GM23338 (cell line): ENCODE data around the gene ADAMTS18. TPM values are rescaled to one million over a fixed set of nuclear protein-coding genes. Genes with fewer than 3 reads are reported as not detected.

ENCODE experiments used
- ATAC-seq: fragments of 200-7000 bp; cut with Tn5 transposase; 3 replicates; pipeline ENCODE4 v1.9.1; 2020
- DNase-seq: peaks from one replicate; pipeline ENCODE4 v3.0.0-alpha.2; 2015; ENCODE audit warnings: low spot score
- H2AFZ ChIP-seq: fragments of 200-600 bp; sonication (generic); 2 replicates; pipeline ENCODE4 v1.8.0; 2016; ENCODE audit warnings: antibody characterized with exemption, mild to moderate bottlenecking, moderate library complexity
- H3F3A ChIP-seq: fragments of 200-600 bp; sonication (generic); replicated peaks from 2 replicates; pipeline ENCODE4 v1.8.0; 2017; ENCODE audit warnings: antibody characterized with exemption, mixed run types, low read depth
- H3K27ac ChIP-seq: fragments of 200-600 bp; sonication (generic); 2 replicates; pipeline ENCODE4 v1.6.1; 2016; ENCODE audit warnings: low read depth
- H3K27me3 ChIP-seq: fragments of 200-600 bp; sonication (generic); 2 replicates; pipeline ENCODE4 v1.8.0; 2016; ENCODE audit warnings: mild to moderate bottlenecking, mixed run types, moderate library complexity; ENCODE audit not compliant: insufficient read depth
- H3K36me3 ChIP-seq: fragments of 200-600 bp; sonication (generic); 2 replicates; pipeline ENCODE4 v1.8.0; 2016; ENCODE audit warnings: mild to moderate bottlenecking; ENCODE audit not compliant: insufficient read depth
- H3K4me1 ChIP-seq: fragments of 200-600 bp; sonication (generic); 2 replicates; pipeline ENCODE4 v1.8.0; 2016; ENCODE audit warnings: mild to moderate bottlenecking, moderate library complexity; ENCODE audit not compliant: insufficient read depth
- H3K4me2 ChIP-seq: fragments of 200-600 bp; sonication (generic); 2 replicates; pipeline ENCODE4 v1.7.1; 2017; ENCODE audit warnings: mixed run types
- H3K4me3 ChIP-seq: fragments of 200-600 bp; sonication (generic); 2 replicates; pipeline ENCODE4 v1.6.1; 2016; ENCODE audit warnings: mixed run types
- H3K79me2 ChIP-seq: fragments of 200-600 bp; sonication (generic); replicated peaks from 2 replicates; pipeline ENCODE4 v1.8.0; 2017; ENCODE audit warnings: mild to moderate bottlenecking; ENCODE audit not compliant: insufficient read depth
- H3K9me2 ChIP-seq: fragments of 200-600 bp; sonication (generic); 2 replicates; pipeline ENCODE4 v1.8.0; 2017; ENCODE audit not compliant: insufficient read depth
- H4K20me1 ChIP-seq: fragments of 200-600 bp; sonication (generic); replicated peaks from 2 replicates; pipeline ENCODE4 v1.8.0; 2017; ENCODE audit warnings: mild to moderate bottlenecking; ENCODE audit not compliant: insufficient read depth
- H3K27ac Mint-ChIP-seq: 2 replicates; pipeline ENCODE4 v1.8.0; 2020; ENCODE audit warnings: inconsistent platforms, mild to moderate bottlenecking, moderate library complexity, mixed read lengths
- H3K27me3 Mint-ChIP-seq: 3 replicates; pipeline ENCODE4 v1.8.0; 2022; ENCODE audit warnings: low read depth, mild to moderate bottlenecking, moderate library complexity, mixed read lengths, inconsistent platforms; ENCODE audit not compliant: insufficient read depth, poor library complexity
- H3K36me3 Mint-ChIP-seq: 3 replicates; pipeline ENCODE4 v1.8.0; 2021; ENCODE audit warnings: low read depth, mild to moderate bottlenecking, inconsistent platforms, moderate library complexity, mixed read lengths
- H3K4me1 Mint-ChIP-seq: 3 replicates; pipeline ENCODE4 v1.8.0; 2020; ENCODE audit warnings: mild to moderate bottlenecking, inconsistent platforms, mixed read lengths
- H3K4me3 Mint-ChIP-seq: 3 replicates; pipeline ENCODE4 v1.8.0; 2021; ENCODE audit warnings: moderate library complexity, mild to moderate bottlenecking, inconsistent platforms, mixed read lengths
- H3K9me3 Mint-ChIP-seq: 3 replicates; pipeline ENCODE4 v1.8.0; 2020; ENCODE audit warnings: moderate library complexity, mild to moderate bottlenecking, inconsistent platforms, mixed read lengths
- CREB1 ChIP-seq: fragments of 250-450 bp; sonication (Bioruptor Pico); IDR thresholded peaks from 2 replicates; pipeline ENCODE4 v1.5.0; 2020; ENCODE audit warnings: low read depth, mild to moderate bottlenecking, moderate library complexity
- EZH2 ChIP-seq: fragments of 200-600 bp; sonication (generic); IDR thresholded peaks from one replicate; pipeline ENCODE4 v1.8.0; 2017; ENCODE audit warnings: antibody characterized with exemption, mild to moderate bottlenecking, low read depth; ENCODE audit not compliant: unreplicated experiment
- EZH2phosphoT487 ChIP-seq: fragments of 200-600 bp; sonication (generic); IDR thresholded peaks from one replicate; pipeline ENCODE4 v1.8.1; 2018; ENCODE audit warnings: antibody characterized with exemption; ENCODE audit not compliant: unreplicated experiment
- JUNB ChIP-seq: IDR thresholded peaks from one replicate; pipeline ENCODE4 v1.6.1; 2016; ENCODE audit warnings: antibody characterized with exemption; ENCODE audit not compliant: unreplicated experiment
- POLR2AphosphoS5 ChIP-seq: IDR thresholded peaks from 2 replicates; pipeline ENCODE4 v1.6.1; 2016; ENCODE audit warnings: antibody characterized with exemption, low read depth
- STAT1 ChIP-seq: IDR thresholded peaks from one replicate; pipeline ENCODE4 v1.6.1; 2016; ENCODE audit warnings: antibody characterized with exemption; ENCODE audit not compliant: unreplicated experiment
- ZNF331 ChIP-seq: fragments of 250-450 bp; sonication (Bioruptor Pico); IDR thresholded peaks from 2 replicates; pipeline ENCODE4 v1.5.0; 2020; ENCODE audit warnings: low read depth, mild to moderate bottlenecking, moderate library complexity
- polyA plus RNA-seq: library from polyadenylated mRNA; unstranded; fragments of >200 nt; fragmentation: Nextera tagmentation; extraction: Ambion mirVana; gene quantifications from 2 replicates; pipeline ENCODE4 v1.2.1, GENCODE V29; 2016
- total RNA-seq: library from RNA; depleted of rRNA; stranded (reverse); fragments of >200 nt; shearing (Covaris generic); gene quantifications from 2 replicates; pipeline ENCODE4 v1.2.3, GENCODE V29; 2014
- TF ChIP-seq, protein P1 (sequence below), 2 experiments: fragments of 200-600 bp in 1 of 2; sonication (generic) in 1 of 2; conservative IDR thresholded peaks; 2 replicates each; pipeline versions ENCODE4 v1.5.1 to v1.6.1; 2016 to 2017; ENCODE audit warnings: antibody characterized with exemption in 2 of 2, low read depth in 2 of 2, mild to moderate bottlenecking in 2 of 2, moderate library complexity in 1 of 2
- TF ChIP-seq, protein P2 (sequence below): IDR thresholded peaks from one replicate; pipeline ENCODE4 v1.6.1; 2018; ENCODE audit warnings: antibody characterized with exemption; ENCODE audit not compliant: unreplicated experiment
- TF ChIP-seq, protein P3 (sequence below): IDR thresholded peaks from 2 replicates; pipeline ENCODE4 v1.6.1; 2016; ENCODE audit warnings: antibody characterized with exemption

Gene ADAMTS18
- total and polyA plus RNA-seq, 2 experiments from 2014 or later, result 0.15 to 0.90 TPM

DNA sequence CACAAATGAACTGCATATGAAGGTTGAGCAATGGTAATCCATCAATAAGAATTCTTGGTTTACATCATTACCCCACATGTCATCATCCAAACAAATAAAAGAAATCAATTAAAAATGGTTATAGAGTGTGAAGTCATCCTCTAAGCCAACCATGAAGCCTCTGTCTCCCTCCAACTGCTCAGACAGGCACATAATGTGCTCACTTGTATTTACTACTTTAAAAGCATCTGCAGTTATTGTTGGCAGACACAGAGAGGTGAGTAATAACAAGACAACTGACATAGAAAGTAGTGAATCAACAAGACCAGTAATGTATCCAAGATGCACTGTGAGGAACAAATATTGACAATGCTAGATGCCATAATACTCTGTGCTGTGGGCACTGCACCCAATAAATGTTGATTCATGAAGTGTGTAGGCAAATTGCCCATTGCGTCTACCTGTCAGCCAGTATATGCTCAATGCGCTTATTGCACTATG lies 20.0 kb downstream of the ADAMTS18 start:
- no peak overlapping the region for H3K27ac ChIP-seq
- H3K4me3 ChIP-seq, result no peak overlapping the region
- H3K4me3 Mint-ChIP-seq, result no peak overlapping the region
- H2AFZ ChIP-seq, result no peak overlapping the region
- H3K9me2 ChIP-seq, result peaks cover 10% of the 10 kb centered on the region; the same call in 1 of the 2 replicates
- no peaks in the 10 kb centered on the region for H3K4me1 ChIP-seq
- TF ChIP-seq POLR2AphosphoS5, result no peak
- TF ChIP-seq, protein P1, sequence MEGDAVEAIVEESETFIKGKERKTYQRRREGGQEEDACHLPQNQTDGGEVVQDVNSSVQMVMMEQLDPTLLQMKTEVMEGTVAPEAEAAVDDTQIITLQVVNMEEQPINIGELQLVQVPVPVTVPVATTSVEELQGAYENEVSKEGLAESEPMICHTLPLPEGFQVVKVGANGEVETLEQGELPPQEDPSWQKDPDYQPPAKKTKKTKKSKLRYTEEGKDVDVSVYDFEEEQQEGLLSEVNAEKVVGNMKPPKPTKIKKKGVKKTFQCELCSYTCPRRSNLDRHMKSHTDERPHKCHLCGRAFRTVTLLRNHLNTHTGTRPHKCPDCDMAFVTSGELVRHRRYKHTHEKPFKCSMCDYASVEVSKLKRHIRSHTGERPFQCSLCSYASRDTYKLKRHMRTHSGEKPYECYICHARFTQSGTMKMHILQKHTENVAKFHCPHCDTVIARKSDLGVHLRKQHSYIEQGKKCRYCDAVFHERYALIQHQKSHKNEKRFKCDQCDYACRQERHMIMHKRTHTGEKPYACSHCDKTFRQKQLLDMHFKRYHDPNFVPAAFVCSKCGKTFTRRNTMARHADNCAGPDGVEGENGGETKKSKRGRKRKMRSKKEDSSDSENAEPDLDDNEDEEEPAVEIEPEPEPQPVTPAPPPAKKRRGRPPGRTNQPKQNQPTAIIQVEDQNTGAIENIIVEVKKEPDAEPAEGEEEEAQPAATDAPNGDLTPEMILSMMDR (conservative IDR thresholded peaks at IDR 0.05; ENCODE audit: low read depth in 2 of 2), result no peak
- no peak for TF ChIP-seq STAT1
- TF ChIP-seq EZH2, result no peak
- TF ChIP-seq, protein P2, sequence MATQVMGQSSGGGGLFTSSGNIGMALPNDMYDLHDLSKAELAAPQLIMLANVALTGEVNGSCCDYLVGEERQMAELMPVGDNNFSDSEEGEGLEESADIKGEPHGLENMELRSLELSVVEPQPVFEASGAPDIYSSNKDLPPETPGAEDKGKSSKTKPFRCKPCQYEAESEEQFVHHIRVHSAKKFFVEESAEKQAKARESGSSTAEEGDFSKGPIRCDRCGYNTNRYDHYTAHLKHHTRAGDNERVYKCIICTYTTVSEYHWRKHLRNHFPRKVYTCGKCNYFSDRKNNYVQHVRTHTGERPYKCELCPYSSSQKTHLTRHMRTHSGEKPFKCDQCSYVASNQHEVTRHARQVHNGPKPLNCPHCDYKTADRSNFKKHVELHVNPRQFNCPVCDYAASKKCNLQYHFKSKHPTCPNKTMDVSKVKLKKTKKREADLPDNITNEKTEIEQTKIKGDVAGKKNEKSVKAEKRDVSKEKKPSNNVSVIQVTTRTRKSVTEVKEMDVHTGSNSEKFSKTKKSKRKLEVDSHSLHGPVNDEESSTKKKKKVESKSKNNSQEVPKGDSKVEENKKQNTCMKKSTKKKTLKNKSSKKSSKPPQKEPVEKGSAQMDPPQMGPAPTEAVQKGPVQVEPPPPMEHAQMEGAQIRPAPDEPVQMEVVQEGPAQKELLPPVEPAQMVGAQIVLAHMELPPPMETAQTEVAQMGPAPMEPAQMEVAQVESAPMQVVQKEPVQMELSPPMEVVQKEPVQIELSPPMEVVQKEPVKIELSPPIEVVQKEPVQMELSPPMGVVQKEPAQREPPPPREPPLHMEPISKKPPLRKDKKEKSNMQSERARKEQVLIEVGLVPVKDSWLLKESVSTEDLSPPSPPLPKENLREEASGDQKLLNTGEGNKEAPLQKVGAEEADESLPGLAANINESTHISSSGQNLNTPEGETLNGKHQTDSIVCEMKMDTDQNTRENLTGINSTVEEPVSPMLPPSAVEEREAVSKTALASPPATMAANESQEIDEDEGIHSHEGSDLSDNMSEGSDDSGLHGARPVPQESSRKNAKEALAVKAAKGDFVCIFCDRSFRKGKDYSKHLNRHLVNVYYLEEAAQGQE, result no peak
- no peak for ATAC-seq
- H3K4me2 ChIP-seq, result no peak overlapping the region
- no peak overlapping the region for H3K27ac Mint-ChIP-seq
- H3K36me3 Mint-ChIP-seq, result no peaks in the 10 kb centered on the region
- H3K36me3 ChIP-seq, result no peaks in the 10 kb centered on the region
- no peaks in the 10 kb centered on the region; the same call in 2 of the 3 replicates for H3K4me1 Mint-ChIP-seq
- H3K9me3 Mint-ChIP-seq, result no peaks in the 10 kb centered on the region
- H4K20me1 ChIP-seq, result no peaks in the 10 kb centered on the region
- no peaks in the 10 kb centered on the region for H3F3A ChIP-seq
- H3K27me3 ChIP-seq, result no peaks in the 10 kb centered on the region
- DNase-seq, result no peak
- no peaks in the 10 kb centered on the region for H3K27me3 Mint-ChIP-seq
- no peaks in the 10 kb centered on the region for H3K79me2 ChIP-seq

DNA sequence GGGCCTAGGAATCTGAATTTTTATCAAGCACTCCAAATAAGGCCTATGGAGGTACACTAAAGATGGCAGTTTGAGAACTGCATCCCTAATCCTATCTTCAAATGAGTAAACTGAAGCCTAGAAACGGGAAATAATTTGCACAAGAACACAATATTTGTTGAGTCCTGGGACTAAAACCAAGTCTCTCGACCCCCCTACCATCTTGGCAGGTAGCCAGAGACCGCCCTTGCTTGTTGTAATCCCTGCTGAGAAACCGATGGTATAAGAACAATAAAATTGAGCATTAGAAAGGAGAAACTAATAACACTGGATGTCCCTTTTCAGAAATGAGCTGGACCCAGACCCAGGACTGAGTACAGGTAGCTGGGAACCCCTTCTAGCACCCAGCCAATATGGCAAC lies 24.4 kb downstream of the ADAMTS18 start:
- Mint-ChIP-seq H3K9me3 (no peaks in the 10 kb centered on the region; the same call in 2 of the 3 replicates), H3K27ac (no peak overlapping the region), H3K4me1 (no peaks in the 10 kb centered on the region), H3K4me3 (no peak overlapping the region), H3K36me3 (no peaks in the 10 kb centered on the region; the same call in 2 of the 3 replicates), H3K27me3 (no peaks in the 10 kb centered on the region)
- H3F3A ChIP-seq, result no peaks in the 10 kb centered on the region
- no peak overlapping the region for H3K4me2 ChIP-seq
- ATAC-seq (no peak), DNase-seq (no peak)
- H3K27ac ChIP-seq, result no peak overlapping the region
- H2AFZ ChIP-seq, result no peak overlapping the region
- no peaks in the 10 kb centered on the region for H3K27me3 ChIP-seq
- peaks cover 10% of the 10 kb centered on the region; the same call in 1 of the 2 replicates for H3K9me2 ChIP-seq
- no peak overlapping the region for H3K4me3 ChIP-seq
- H3K79me2 ChIP-seq, result no peaks in the 10 kb centered on the region
- no peaks in the 10 kb centered on the region for H3K36me3 ChIP-seq
- H3K4me1 ChIP-seq, result no peaks in the 10 kb centered on the region
- H4K20me1 ChIP-seq, result no peaks in the 10 kb centered on the region
- no peak for TF ChIP-seq POLR2AphosphoS5
- no peak for TF ChIP-seq EZH2phosphoT487
- TF ChIP-seq, protein P3, sequence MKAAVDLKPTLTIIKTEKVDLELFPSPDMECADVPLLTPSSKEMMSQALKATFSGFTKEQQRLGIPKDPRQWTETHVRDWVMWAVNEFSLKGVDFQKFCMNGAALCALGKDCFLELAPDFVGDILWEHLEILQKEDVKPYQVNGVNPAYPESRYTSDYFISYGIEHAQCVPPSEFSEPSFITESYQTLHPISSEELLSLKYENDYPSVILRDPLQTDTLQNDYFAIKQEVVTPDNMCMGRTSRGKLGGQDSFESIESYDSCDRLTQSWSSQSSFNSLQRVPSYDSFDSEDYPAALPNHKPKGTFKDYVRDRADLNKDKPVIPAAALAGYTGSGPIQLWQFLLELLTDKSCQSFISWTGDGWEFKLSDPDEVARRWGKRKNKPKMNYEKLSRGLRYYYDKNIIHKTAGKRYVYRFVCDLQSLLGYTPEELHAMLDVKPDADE, result no peak
- TF ChIP-seq ZNF331 (CRISPR knock-in tag), result no peak
- TF ChIP-seq, protein P2, result no peak
- no peak for TF ChIP-seq JUNB
- TF ChIP-seq EZH2, result no peak
- TF ChIP-seq CREB1 (CRISPR knock-in tag), result no peak
